BLaER1 treated with 17β-estradiol and CSF1 and Interleukin-3, amounts not matched to agents 10 nM and 100 nM (cell line): ENCODE data around the gene GGA1.

Experiments used
- H3K27ac ChIP-seq, 11 experiments: shearing (Covaris generic); formaldehyde crosslinking; 2 replicates each; pipeline ENCODE4 v1.8.1; 2022
- H3K27me3 ChIP-seq, 11 experiments: shearing (Covaris generic); formaldehyde crosslinking; 2 replicates each; pipeline ENCODE4 v1.8.1; 2022
- H3K36me3 ChIP-seq, 11 experiments: shearing (Covaris generic); formaldehyde crosslinking; 2 replicates each; pipeline ENCODE4 v1.8.1; 2022
- H3K4me1 ChIP-seq, 10 experiments: shearing (Covaris generic); formaldehyde crosslinking; 2 replicates each; pipeline ENCODE4 v1.8.1; 2022
- H3K4me2 ChIP-seq, 11 experiments: shearing (Covaris generic); formaldehyde crosslinking; 2 replicates each; pipeline ENCODE4 v1.8.1; 2022
- H3K4me3 ChIP-seq, 10 experiments: shearing (Covaris generic); formaldehyde crosslinking; 2 replicates each; pipeline ENCODE4 v1.8.1; 2022
- H3K9ac ChIP-seq, 11 experiments: shearing (Covaris generic); formaldehyde crosslinking; 2 replicates each; pipeline ENCODE4 v1.8.1; 2022
- H3K9me3 ChIP-seq, 11 experiments: shearing (Covaris generic); formaldehyde crosslinking; replicated peaks in 1 of 11; 2 replicates each; pipeline ENCODE4 v1.8.1; 2022
- H4K20me1 ChIP-seq, 11 experiments: shearing (Covaris generic); formaldehyde crosslinking; 2 replicates each; pipeline ENCODE4 v1.8.1; 2022
- Cebpa-rat ChIP-seq, 11 experiments: shearing (Covaris generic); IDR thresholded peaks; 2 replicates each; pipeline ENCODE4 v1.8.1; 2022

GGA1 gene

GRCh38 chr22:37640591-37641560, 32.2 kb downstream of the GGA1 start:
- peak overlapping the region; percentile 67 to 94 (median 80) for H3K4me3 ChIP-seq
- peak overlapping the region in 10 of 11 experiments; percentile 56 to 94 (median 89); a peak in 19 of 22 replicates for H3K27ac ChIP-seq
- peaks cover 33 to 52% (median 43%) of the 10 kb centered on the region in 11 experiments for H3K36me3 ChIP-seq
- H4K20me1 ChIP-seq: peaks cover 0 to 57% (median 47%) of the 10 kb centered on the region in 11 experiments; a peak in 17 of 22 replicates
- TF ChIP-seq Cebpa-rat (IDR thresholded peaks at IDR 0.05): no peak
- peak overlapping the region; percentile 85 to 91 (median 88) for H3K9ac ChIP-seq
- peaks cover 48 to 82% (median 75%) of the 10 kb centered on the region in 10 experiments for H3K4me1 ChIP-seq
- no peaks in the 10 kb centered on the region for H3K9me3 ChIP-seq
- no peaks in the 10 kb centered on the region for H3K27me3 ChIP-seq
- H3K4me2 ChIP-seq: peak overlapping the region; percentile 87 to 99 (median 95)

- peaks cover 42 to 75% (median 68%) of the 10 kb centered on the region in 10 experiments for H3K4me1 ChIP-seq
- H3K9me3 ChIP-seq: no peaks in the 10 kb centered on the region
- no peaks in the 10 kb centered on the region for H3K27me3 ChIP-seq
- H3K4me2 ChIP-seq: peak overlapping the region; percentile 87 to 99 (median 95)
- peak overlapping the region in 4 of 11 experiments; percentile 0 to 78 (median 22); a peak in 2 of 22 replicates for H3K27ac ChIP-seq
- H3K36me3 ChIP-seq: peaks cover 40 to 59% (median 50%) of the 10 kb centered on the region in 11 experiments
- TF ChIP-seq Cebpa-rat (IDR thresholded peaks at IDR 0.05): no peak
- H3K4me3 ChIP-seq: peak overlapping the region in 6 of 10 experiments; percentile 74 to 94 (median 87); a peak in 9 of 20 replicates
- peaks cover 0 to 63% (median 49%) of the 10 kb centered on the region in 11 experiments; a peak in 17 of 22 replicates for H4K20me1 ChIP-seq
- H3K9ac ChIP-seq: peak overlapping the region in 9 of 11 experiments; percentile 32 to 91 (median 88); a peak in 15 of 22 replicates
Observed at GRCh38 chr22:37641561-37641949, 32.9 kb downstream of the GGA1 start.

DNA sequence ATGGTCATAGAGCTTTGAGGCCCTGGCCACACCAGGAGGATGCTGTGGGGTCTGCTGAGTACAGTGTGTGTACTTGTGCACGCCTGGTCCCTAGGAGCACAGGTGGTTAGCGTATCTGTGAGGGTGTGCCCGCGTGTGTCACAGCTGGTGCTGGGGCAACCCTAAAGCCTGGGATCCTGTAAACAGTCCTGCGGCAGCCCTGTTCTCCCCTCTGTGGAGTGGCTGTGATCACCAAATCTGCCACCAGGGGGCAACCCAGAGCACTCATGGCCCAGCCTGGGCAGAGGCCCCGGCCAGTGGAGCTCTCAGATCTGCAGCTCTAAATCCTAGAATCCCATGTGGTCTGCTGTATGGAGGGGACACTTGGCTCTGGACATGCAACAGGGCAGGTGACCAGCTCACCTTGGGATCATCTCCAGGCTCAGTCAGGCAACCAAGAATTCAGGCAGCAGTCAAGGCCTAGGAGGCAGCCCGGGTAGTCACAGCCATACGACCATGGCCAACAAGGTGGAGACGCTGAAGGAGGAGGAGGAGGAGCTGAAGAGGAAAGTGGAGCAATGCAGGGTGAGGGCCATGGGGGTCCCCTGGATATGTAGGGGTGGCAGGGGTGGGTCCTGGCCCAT, 34.7 kb downstream of the GGA1 start:
- peaks cover 56 to 77% (median 67%) of the 10 kb centered on the region in 11 experiments for H3K36me3 ChIP-seq
- H4K20me1 ChIP-seq: peaks cover 0 to 81% (median 63%) of the 10 kb centered on the region in 11 experiments; a peak in 17 of 22 replicates
- peak overlapping the region in 3 of 10 experiments; percentile 11 to 94 (median 88); a peak in 2 of 20 replicates for H3K4me3 ChIP-seq

DNA sequence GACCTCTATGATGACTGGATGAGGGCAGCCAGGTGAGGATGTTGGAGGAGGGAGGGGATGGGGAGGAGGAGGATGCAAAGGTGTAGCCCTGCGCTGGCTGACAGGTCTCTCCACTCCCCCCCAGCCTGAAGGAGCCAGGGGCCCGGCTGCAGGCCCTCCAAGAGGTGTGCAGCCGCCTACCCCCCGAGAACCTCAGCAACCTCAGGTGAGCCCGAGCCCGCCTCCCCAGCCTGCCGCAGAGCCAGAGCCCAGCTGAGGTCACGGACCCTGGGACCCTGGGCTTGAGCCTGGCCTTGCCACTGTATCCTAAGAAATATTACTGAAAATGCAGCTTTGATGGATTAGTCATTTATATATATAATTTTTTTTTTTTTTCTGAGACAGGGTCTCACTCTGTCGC, 38.7 kb downstream of the GGA1 start:
- Histone ChIP-seq H3K4me2 (no peak overlapping the region), H3K9ac (peak overlapping the region in 2 of 11 experiments; percentile 8 to 34; a peak in 2 of 22 replicates), H3K36me3 (peaks cover 88 to 100% (median 98%) of the 10 kb centered on the region in 11 experiments)

More for the DNA sequence above, 34.7 kb downstream of the GGA1 start:
- H3K4me2 ChIP-seq: peak overlapping the region in 9 of 11 experiments; percentile 8 to 99 (median 97); a peak in 14 of 22 replicates
- no peak for TF ChIP-seq Cebpa-rat (IDR thresholded peaks at IDR 0.05)
- H3K9me3 ChIP-seq: no peaks in the 10 kb centered on the region
- H3K27me3 ChIP-seq: no peaks in the 10 kb centered on the region
- peaks cover 24 to 57% (median 50%) of the 10 kb centered on the region in 10 experiments for H3K4me1 ChIP-seq
- no peak overlapping the region; a peak in 1 of 22 replicates for H3K27ac ChIP-seq
- H3K9ac ChIP-seq: peak overlapping the region in 10 of 11 experiments; percentile 13 to 91 (median 52); a peak in 12 of 22 replicates

GRCh38 chr22:37647928-37648327, 39.3 kb downstream of the GGA1 start:
- H3K4me2 ChIP-seq: no peak overlapping the region
- H3K27me3 ChIP-seq: no peaks in the 10 kb centered on the region
- no peaks in the 10 kb centered on the region for H3K9me3 ChIP-seq
- no peak for TF ChIP-seq Cebpa-rat (IDR thresholded peaks at IDR 0.05)
- no peak overlapping the region for H3K27ac ChIP-seq
- H3K9ac ChIP-seq: peak overlapping the region in 1 of 11 experiments; percentile 10; a peak in 1 of 22 replicates
- peaks cover 0 to 22% (median 12%) of the 10 kb centered on the region in 10 experiments; a peak in 15 of 20 replicates for H3K4me1 ChIP-seq
- no peak overlapping the region for H3K4me3 ChIP-seq
- peaks cover 0 to 100% (median 37%) of the 10 kb centered on the region in 11 experiments; a peak in 14 of 22 replicates for H4K20me1 ChIP-seq
- H3K36me3 ChIP-seq: peaks cover 88 to 100% (median 98%) of the 10 kb centered on the region in 11 experiments

More for the DNA sequence above, 38.7 kb downstream of the GGA1 start:
- Histone ChIP-seq H3K4me1 (peaks cover 0 to 28% (median 18%) of the 10 kb centered on the region in 10 experiments; a peak in 15 of 20 replicates), H3K9me3 (no peaks in the 10 kb centered on the region), H3K27me3 (no peaks in the 10 kb centered on the region), H3K27ac (no peak overlapping the region), H3K4me3 (no peak overlapping the region), H4K20me1 (peaks cover 0 to 100% (median 43%) of the 10 kb centered on the region in 11 experiments; a peak in 14 of 22 replicates)
- no peak for TF ChIP-seq Cebpa-rat (IDR thresholded peaks at IDR 0.05)

DNA sequence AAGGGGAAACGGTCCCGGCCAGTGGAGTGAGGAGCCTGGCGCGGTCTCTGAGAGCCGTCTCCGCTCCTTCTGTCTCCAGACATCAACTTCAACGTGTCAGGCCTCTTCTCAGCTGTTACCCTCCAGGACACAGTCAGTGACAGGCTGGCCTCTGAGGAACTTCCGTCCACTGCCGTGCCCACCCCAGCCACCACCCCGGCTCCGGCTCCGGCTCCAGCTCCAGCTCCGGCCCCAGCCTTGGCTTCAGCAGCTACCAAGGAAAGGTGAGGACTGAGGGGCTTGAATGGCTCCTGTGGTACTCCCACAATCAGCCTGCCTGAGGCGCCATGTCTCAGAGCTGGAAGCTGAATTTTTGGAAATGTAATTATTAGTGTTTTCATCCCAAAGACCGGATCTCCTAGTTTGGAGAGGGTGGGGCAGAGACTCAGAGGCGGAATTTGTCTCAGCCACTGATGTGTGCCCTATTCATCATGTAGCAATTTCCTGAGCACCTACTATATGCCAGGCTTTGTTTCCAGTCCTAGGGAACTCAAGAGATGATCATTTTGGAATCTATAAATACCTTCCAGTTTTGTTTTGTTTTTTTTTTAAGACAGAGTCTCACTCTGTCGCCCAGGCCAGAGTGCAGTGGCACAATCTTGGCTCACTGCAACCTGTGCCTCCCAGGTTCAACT, 42.0 kb downstream of the GGA1 start:
- Histone ChIP-seq H3K4me3 (no peak overlapping the region), H3K4me1 (no peaks in the 10 kb centered on the region), H3K27ac (no peak overlapping the region), H3K4me2 (no peak overlapping the region), H3K9me3 (no peaks in the 10 kb centered on the region), H3K27me3 (no peaks in the 10 kb centered on the region), H4K20me1 (peaks cover 0 to 93% (median 20%) of the 10 kb centered on the region in 11 experiments; a peak in 12 of 22 replicates), H3K9ac (peak overlapping the region in 3 of 11 experiments; percentile 5 to 11 (median 10); a peak in 1 of 22 replicates), H3K36me3 (peaks cover 83 to 96% (median 90%) of the 10 kb centered on the region in 11 experiments)
- no peak for TF ChIP-seq Cebpa-rat (IDR thresholded peaks at IDR 0.05)

- no peak for TF ChIP-seq Cebpa-rat (IDR thresholded peaks at IDR 0.05)
- 0 out of 22 replicates have a peak overlapping the region, but pooled peaks of 1 of the 11 experiments have one; percentile 23 for H3K9ac ChIP-seq
- H3K9me3 ChIP-seq: no peaks in the 10 kb centered on the region
- peaks cover 12 to 25% (median 13%) of the 10 kb centered on the region in 10 experiments for H3K4me1 ChIP-seq
- peaks cover 44 to 60% (median 50%) of the 10 kb centered on the region in 11 experiments for H3K36me3 ChIP-seq
- H3K27me3 ChIP-seq: no peaks in the 10 kb centered on the region
- H3K27ac ChIP-seq: no peak overlapping the region
- peaks cover 8 to 77% (median 11%) of the 10 kb centered on the region in 11 experiments; a peak in 21 of 22 replicates for H4K20me1 ChIP-seq
- no peak overlapping the region for H3K4me2 ChIP-seq
- no peak overlapping the region for H3K4me3 ChIP-seq
Observed at GRCh38 chr22:37654563-37655251, 46.1 kb downstream of the GGA1 start.
